Measurements from ENCODE around the gene ARNT2. TPM values are rescaled to one million over a fixed set of nuclear protein-coding genes. Genes with fewer than 3 reads are reported as not detected.
A peak's percentile ranks its signal among the peaks of the same experiment; 100 is the strongest.

The ARNT2 gene
- total RNA-seq, 1 donor from 2014 or later, result 6.4 TPM

- no peaks in the 10 kb centered on the region for H3K4me1 ChIP-seq
- no peak overlapping the region for H3K4me3 ChIP-seq
- TF ChIP-seq, protein P1, sequence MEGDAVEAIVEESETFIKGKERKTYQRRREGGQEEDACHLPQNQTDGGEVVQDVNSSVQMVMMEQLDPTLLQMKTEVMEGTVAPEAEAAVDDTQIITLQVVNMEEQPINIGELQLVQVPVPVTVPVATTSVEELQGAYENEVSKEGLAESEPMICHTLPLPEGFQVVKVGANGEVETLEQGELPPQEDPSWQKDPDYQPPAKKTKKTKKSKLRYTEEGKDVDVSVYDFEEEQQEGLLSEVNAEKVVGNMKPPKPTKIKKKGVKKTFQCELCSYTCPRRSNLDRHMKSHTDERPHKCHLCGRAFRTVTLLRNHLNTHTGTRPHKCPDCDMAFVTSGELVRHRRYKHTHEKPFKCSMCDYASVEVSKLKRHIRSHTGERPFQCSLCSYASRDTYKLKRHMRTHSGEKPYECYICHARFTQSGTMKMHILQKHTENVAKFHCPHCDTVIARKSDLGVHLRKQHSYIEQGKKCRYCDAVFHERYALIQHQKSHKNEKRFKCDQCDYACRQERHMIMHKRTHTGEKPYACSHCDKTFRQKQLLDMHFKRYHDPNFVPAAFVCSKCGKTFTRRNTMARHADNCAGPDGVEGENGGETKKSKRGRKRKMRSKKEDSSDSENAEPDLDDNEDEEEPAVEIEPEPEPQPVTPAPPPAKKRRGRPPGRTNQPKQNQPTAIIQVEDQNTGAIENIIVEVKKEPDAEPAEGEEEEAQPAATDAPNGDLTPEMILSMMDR (IDR thresholded peaks at IDR 0.05), result no peak
- intact Hi-C loops (cut with DNase I), result no loop called here
- no peaks in the 10 kb centered on the region for H3K36me3 ChIP-seq
- no peaks in the 10 kb centered on the region for H3K27me3 ChIP-seq
- no peak for DNase-seq (ENCODE audit: low spot score in 2 of 2)
- H3K9me3 ChIP-seq, result no peaks in the 10 kb centered on the region
- no peak overlapping the region for H3K27ac ChIP-seq
Measured at GRCh38 chr15:80587816-80588456, 183.8 kb downstream of the ARNT2 start.

- DNase-seq (ENCODE audit: low spot score in 2 of 2), result no peak
Measured at GRCh38 chr15:80588801-80589200, 184.6 kb downstream of the ARNT2 start.

DNA sequence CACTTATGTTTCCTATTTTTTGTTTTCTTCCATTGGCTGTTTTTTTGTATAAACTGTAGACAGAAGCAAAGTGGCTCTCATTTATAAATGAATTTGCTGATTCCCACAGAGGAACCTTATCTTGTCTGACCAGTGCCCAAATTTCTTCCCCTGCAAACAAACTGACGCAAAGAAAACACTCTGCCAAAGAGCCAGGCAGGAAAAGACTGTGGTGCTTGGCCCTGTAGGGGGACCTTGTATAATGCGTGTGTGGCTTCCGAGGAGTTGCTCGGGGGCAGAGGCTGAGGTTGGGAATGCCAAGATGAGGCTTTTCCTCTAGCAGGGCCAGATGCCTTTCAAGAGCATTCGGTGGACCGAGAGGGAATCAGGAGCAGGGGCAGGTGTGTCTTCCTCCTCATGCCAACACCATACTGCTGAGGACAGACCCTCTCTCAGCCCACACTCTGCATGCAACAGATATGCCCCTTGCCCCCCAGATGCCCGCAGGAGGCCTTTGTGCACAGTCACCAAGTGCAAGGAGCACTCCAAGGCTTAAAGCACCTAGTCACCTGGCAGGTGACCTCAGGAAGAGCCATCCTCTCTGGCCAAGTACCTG is 186.7 kb downstream of the ARNT2 start:
- H3K36me3 ChIP-seq, result no peaks in the 10 kb centered on the region
- intact Hi-C loops (cut with DNase I), result no loop called here
- TF ChIP-seq, protein P1 (IDR thresholded peaks at IDR 0.05), result no peak
- no peaks in the 10 kb centered on the region for H3K9me3 ChIP-seq
- no peak overlapping the region for H3K27ac ChIP-seq
- H3K27me3 ChIP-seq, result no peaks in the 10 kb centered on the region
- DNase-seq (ENCODE audit: low spot score in 2 of 2), result no peak
- no peaks in the 10 kb centered on the region for H3K4me1 ChIP-seq
- no peak overlapping the region for H3K4me3 ChIP-seq

More at GRCh38 chr15:80588801-80589200, 184.6 kb downstream of the ARNT2 start:
- intact Hi-C loops (cut with DNase I), result no loop called here
- Histone ChIP-seq H3K9me3 (no peaks in the 10 kb centered on the region), H3K27me3 (no peaks in the 10 kb centered on the region), H3K27ac (no peak overlapping the region), H3K4me1 (no peaks in the 10 kb centered on the region), H3K36me3 (no peaks in the 10 kb centered on the region), H3K4me3 (no peak overlapping the region)
- TF ChIP-seq, protein P1 (IDR thresholded peaks at IDR 0.05), result no peak

- H3K27ac ChIP-seq, result no peak overlapping the region
- TF ChIP-seq, protein P1 (IDR thresholded peaks at IDR 0.05), result no peak
- H3K9me3 ChIP-seq, result no peaks in the 10 kb centered on the region
- no peaks in the 10 kb centered on the region for H3K4me1 ChIP-seq
- no peak overlapping the region for H3K4me3 ChIP-seq
- no peak for DNase-seq (ENCODE audit: low spot score in 2 of 2)
- no peaks in the 10 kb centered on the region for H3K27me3 ChIP-seq
- no peaks in the 10 kb centered on the region for H3K36me3 ChIP-seq
- intact Hi-C loops (cut with DNase I), result no loop called here
Measured at GRCh38 chr15:80591471-80591870, 187.3 kb downstream of the ARNT2 start.

GRCh38 chr15:80591938-80592825 is 188.0 kb downstream of the ARNT2 start:
- intact Hi-C loops (cut with DNase I), result no loop called here
- Histone ChIP-seq H3K27me3 (no peaks in the 10 kb centered on the region), H3K4me1 (no peaks in the 10 kb centered on the region), H3K9me3 (no peaks in the 10 kb centered on the region), H3K4me3 (no peak overlapping the region), H3K27ac (no peak overlapping the region), H3K36me3 (no peaks in the 10 kb centered on the region)
- peak in 1 of 2 donors; percentile 50 for DNase-seq (ENCODE audit: low spot score in 2 of 2)
- TF ChIP-seq, protein P1 (IDR thresholded peaks at IDR 0.05), result no peak
